GM21619 (cell line): ENCODE data around the gene OR2D3.
"Not testable (repeated sequence)": the region's sequence is repeated elsewhere in the genome, so short reads cannot be mapped to it uniquely, and the experiment has no call there.

Experiments used
- ATAC-seq: cut with Tn5 transposase; IDR thresholded peaks from one replicate; pipeline ENCODE4 v1.9.1; 2021; ENCODE audit not compliant: unreplicated experiment

OR2D3 gene, protein sequence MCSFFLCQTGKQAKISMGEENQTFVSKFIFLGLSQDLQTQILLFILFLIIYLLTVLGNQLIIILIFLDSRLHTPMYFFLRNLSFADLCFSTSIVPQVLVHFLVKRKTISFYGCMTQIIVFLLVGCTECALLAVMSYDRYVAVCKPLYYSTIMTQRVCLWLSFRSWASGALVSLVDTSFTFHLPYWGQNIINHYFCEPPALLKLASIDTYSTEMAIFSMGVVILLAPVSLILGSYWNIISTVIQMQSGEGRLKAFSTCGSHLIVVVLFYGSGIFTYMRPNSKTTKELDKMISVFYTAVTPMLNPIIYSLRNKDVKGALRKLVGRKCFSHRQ

DNA sequence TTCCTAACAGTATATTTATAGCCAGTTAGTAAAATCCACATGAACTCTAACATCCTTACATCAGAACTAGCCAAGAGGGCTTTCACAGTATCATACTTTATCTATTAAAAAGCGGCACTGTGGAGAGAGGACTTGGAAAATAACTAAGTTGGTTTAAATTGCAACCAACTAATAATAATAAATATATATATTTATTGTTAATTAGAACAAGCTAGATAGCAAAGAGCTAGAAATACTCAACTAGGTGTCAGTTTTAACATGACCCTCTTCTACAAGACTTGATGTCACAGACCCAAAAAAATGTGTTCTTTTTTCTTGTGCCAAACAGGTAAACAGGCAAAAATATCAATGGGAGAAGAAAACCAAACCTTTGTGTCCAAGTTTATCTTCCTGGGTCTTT lies at the start of gene OR2D3:
Gene OR2D3 (plus strand): TSS at position 301 of the 400 bp plus-strand sequence. CDS start 0 bp downstream, at position 301.
- ATAC-seq, result no peak

DNA sequence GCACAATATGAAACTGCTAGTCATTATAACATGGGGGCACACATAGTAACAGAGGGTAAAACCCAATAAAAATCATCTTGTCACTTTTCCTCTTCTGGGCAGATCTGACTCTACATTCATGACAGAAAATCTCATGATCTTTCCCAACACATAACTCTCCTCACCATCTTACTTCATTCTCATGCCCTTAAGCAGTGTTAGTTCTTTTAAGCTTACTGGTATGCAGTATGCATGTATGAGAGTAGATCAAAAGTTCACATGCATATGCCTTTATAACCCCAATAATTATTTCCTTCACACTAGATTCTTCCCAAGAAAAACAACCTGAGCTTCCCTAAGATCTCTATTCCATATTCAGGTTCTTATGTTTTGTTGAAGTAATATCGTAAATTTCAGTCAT lies 49.5 kb upstream of the OR2D3 start:
- ATAC-seq, result no peak

DNA sequence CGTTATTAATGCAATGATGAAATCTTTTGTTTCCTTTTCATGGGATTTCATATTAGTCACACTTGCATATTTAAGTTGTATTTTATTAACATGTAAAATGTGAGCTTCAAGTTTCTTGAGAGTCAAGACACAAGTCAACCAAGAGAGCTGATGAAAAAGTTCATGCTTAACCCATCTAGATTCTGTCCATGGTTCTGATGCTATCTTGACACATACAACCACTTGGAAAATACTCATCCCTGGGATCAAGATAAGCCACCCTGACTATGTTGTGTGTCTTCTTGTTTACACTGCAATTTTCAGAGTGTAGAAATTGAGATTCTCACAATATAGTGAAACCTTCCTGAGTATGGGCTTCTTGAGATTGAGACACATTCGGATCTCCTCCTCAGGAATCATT lies 45.0 kb upstream of the OR2D3 start:
- no peak for ATAC-seq

DNA sequence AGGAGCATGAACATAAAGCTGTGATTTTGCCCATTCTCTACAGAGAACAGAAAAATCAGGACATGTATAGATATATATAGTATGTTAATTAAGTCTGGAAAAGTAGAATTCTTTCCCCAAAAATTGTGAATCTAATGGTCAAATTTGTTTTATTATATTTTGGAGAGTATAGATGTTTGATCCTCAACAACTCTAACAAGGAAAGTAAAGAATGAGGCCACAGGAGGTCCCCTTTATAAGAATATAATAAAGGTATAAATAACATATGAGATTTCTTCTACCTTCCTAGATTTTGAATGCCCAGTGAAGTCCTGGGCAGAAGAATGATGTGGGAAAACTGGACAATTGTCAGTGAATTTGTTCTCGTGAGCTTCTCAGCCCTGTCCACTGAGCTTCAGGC lies 44.5 kb upstream of the OR2D3 start, which contains the start of gene OR10A4:
Gene OR10A4 (plus strand): TSS at position 301 of the 400 bp plus-strand sequence. CDS start 23 bp downstream, at position 324.
- ATAC-seq, result no peak

DNA sequence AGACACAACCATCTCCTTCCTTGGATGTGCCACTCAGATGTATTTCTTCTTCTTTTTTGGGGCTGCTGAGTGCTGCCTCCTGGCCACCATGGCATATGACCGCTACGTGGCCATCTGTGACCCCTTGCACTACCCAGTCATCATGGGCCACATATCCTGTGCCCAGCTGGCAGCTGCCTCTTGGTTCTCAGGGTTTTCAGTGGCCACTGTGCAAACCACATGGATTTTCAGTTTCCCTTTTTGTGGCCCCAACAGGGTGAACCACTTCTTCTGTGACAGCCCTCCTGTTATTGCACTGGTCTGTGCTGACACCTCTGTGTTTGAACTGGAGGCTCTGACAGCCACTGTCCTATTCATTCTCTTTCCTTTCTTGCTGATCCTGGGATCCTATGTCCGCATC lies 43.9 kb upstream of the OR2D3 start:
- no peak for ATAC-seq

DNA sequence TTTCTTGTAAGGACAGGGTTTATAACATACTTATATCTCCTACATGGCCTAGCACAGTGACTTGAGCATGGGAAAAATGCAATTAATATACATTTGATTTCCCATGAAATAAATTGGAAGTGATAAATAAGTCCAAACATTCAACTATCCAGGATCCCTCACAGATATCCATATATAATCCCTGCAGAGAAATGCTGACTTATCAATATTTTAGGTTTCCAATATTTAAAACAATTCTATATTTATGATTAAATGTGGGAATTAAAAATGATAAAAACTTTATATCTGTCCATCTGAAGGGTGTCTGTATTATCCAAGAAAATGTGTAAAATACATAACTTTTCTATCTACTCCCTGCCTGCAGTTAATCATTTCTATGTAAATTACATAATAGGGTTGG lies 38.1 kb upstream of the OR2D3 start:
- no peak for ATAC-seq

DNA sequence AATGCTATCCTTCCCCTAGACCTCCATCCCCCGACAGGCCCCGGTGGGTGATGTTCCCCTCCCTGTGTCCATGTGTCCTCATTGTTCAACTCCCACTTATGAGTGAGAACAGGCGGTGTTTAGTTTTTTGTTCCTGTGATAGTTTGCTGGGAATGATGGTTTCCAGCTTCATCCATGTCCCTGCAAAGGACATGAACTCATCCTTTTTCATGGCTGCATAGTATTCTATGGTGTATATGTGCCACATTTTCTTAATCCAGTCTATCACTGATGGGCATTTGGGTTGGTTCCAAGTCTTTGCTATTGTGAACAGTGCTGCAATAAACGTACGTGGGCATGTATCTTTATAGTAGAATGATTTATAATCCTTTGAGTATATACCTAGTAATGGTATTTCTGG lies 33.1 kb upstream of the OR2D3 start:
- not testable (repeated sequence) for ATAC-seq

DNA sequence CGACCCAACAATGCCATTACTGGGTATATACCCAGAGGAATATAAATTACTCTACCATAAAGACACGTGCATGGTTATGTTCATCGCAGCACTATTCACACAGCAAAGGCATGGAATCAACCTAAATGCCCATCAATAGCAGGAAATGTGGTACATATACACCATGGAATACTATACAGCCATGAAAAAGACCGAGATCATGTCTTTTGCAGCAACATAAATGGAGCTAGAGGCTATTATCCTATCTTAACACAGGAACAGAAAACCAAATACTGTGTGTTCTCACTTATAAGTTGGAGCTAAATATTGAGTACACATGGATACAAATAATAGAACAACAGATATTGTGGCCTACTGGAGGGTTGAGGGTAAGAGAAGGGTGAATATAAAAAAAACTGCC lies 32.0 kb upstream of the OR2D3 start:
- no peak for ATAC-seq

DNA sequence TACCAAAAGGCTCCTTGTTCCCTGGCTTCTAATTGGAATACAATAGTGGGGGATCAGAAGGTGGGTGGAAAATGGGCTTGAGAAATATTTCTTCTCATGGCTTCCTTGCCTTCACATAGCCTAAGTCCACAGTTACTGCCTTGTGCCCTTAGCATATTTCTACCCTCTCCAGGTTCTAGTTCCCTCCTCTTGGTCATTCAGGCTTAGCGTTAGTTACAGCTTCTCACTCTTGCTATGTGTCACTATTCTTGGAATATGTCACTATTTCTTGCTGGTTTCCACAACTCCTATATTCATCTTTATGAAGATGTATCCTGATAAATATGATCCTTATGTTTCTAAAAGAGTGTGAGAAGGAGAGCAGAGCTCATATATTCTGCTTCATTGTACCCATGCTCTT lies 31.0 kb upstream of the OR2D3 start:
- ATAC-seq, result no peak

DNA sequence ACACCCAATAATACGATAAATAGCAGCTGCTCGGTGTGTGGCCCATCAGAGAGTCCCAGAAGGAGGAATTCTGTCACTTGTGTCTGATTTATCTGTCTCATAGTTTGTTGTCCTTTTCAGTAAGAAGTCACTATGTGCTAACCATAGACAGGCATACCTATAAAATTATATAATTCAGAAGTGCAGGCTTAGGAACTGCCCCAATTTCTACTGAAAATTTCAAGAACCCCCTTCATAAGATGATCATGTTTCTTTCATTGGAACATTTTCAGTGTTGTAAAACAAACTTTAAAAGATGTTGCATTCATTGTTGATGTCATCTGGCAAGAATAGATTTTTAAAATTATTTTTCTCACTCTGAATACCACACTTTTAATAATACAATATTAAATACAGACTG lies 28.4 kb upstream of the OR2D3 start, which contains the start of gene OR2D2:
Gene OR2D2 (minus strand): TSS at position 101 of the 400 bp plus-strand sequence. CDS start 0 bp downstream, at position 101.
- no peak for ATAC-seq

DNA sequence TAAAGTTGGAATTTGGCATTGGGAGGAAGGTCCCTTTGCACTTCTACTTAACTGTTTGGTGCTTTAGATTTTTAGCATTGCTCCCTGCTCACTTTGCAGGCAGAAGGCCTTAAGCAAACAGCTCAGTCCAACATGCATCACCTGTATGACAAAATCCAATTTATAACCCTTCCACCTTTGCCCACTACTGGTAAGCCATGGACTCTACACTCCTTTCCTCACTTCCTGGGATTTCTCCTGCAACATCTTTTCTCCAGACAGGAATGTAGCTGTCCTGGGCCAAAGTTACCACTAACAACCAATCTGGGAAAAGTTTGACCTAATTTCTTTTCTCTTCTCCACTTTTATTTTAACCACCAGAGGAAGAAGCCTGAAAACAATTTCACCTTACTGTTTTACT lies 26.7 kb upstream of the OR2D3 start:
- ATAC-seq, result no peak

DNA sequence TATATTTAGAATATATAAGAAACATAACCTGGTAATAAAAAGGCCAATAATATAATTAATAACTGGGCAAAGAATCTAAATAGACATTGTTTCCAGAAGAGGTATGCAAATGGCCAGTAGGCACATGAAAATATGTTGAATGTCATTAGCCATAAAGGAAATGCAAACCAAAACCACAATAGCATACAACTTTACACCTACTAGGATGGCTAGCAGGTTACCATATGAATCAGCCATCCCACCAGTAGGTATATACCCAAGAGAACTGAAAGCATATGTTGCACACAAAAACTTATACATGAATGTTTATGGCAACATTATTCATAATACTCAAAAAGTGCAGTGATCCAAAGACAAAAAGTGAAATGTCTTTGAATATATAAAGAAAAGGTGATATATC lies 25.8 kb upstream of the OR2D3 start:
- peak; percentile 80 for ATAC-seq

DNA sequence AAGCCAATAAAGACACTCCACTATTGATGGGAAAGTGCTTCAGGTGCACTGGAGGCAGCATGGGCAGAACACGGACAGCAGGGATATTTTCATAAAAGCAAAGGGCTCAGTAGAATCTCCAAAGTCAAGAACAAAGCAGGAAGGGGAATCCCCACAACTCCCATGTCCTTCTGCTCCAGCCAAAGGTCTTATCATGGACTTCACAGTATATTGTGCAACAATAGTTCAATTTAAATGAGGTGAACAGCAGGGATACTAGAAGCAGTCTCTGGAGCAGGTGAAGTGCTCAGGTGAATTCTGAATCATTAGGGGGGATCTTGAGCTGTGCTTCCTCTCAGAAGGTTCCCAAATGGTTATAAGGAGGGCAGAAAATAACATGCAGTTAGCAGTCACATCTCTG lies 21.9 kb upstream of the OR2D3 start:
- ATAC-seq, result no peak

DNA sequence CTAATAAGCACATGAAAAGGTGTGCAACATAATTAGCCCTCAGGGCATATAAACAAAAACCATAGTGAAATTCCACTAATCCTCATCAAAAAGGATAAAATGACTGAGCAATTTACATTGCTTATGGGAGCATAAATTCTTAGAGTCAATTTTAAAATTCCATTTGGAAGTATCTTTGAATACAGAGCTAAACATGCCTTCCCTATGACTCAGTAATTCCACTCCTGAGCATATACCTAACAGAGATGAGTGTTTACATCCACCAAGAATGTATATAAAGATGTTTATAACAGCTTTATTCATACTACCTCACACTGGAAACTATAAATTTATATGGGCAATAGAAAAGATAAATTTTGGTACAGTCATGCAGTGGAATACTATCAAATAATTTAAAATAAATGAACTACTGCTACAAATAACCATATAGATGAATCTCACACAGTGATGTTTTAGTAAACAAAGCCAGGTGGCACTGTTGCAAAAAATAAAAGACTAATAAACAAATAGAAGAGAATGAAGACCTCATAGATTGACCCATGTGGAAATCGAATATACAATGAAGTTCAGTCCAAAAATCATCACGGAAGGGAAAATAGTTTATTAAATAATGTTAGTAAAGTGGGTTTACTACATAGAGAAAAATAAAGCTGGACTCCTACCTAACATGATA lies 20.3 kb upstream of the OR2D3 start:
- no peak for ATAC-seq

DNA sequence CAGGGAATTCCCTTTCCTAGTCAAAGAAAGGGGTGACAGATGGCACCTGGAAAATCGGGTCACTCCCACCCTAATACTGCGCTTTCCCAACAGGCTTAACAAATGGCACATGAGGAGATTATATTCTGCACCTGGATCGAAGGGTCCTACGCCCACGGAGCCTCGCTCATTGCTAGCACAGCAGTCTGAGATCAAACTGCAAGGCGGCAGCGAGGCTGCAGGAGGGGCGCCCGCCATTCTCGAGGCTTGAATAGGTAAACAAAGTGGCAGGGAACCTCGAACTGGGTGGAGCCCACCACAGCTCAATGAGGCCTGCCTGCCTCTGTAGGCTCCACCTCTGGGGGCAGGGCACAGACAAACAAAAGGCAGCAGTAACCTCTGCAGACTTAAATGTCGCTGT lies 16.0 kb upstream of the OR2D3 start:
- ATAC-seq, result not testable (repeated sequence)

DNA sequence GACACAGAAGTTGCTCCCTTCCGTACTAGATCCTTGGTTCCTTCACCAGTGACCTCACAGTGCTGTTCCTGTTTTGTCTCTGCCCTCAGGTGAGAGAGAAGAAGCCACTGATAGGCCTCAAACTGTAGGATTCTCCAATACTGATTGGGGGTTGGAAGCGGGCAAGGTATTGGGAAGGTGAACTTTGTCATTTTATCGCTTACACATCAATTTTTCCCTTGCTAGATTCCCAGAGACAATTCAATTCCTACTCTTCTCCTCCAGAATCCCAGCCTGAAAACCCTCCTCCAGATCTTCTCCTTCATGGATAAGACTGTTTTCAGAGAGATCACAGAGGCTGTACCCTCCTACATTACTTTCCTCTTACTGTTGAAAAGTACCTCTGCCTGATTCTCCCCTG lies 9.4 kb upstream of the OR2D3 start:
- no peak for ATAC-seq

DNA sequence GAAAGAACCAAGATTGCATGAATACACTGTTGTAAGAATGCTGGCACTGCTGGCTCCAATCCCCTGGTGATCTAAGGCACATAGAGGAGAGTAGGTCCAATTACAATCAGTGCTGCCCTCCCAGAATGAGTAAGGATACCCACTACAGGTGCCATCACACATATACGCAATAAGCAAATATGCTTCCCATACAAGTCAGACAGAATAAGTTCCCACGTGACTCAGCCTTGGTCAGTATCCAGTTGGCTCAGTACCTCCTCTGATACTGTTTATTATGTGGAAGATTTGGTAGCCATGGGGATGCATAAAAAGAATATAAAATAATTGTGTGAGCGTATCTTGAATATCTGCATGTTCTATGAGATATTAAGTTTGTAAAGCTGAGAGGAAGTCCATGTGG lies 8.9 kb upstream of the OR2D3 start:
- no peak for ATAC-seq

DNA sequence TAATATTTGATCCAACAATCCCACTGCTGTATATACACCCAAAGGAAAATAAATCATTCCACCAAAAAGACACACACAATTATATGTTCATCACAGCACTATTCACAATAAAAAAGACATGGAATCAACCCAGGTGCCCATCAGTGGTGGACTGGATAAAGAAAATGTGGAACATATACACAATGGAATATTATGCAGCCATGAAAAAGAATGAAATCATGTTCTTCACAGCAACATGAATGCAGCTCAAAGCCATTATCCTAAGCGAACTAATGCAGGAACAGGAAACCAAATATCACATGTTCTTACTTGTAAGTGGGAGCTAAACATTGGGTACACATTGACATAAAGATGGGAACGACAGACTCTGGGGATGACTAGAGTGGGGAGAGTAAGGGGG lies 1.1 kb upstream of the OR2D3 start:
- ATAC-seq, result no peak

DNA sequence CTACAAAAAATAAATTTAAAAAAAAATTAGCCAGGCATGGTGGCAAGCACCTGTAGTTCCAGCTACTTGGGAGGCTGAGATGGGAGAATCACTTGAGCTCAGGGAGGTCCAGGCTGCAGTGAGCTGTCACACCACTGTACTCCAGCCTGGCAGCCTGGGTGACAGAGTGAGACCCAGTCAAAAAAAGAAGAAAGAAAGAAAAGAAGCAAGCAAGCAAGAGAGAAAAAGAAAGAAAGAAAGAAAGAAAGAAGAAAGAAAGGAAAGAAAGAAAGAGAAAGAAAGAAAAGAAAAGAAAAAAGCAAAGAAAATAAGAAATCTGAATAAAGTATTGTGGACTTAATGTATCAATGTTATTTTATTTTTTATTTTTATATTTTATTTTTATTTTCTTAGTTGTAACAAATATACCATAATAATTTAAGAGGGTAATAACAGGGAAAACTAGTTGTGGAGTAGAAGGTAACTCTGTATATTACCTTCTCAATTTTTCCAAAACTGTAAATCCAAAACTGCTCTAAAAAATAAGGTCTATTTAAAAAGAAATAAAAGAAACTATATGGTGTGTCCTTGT lies 4.3 kb downstream of the OR2D3 start:
- no peak for ATAC-seq

DNA sequence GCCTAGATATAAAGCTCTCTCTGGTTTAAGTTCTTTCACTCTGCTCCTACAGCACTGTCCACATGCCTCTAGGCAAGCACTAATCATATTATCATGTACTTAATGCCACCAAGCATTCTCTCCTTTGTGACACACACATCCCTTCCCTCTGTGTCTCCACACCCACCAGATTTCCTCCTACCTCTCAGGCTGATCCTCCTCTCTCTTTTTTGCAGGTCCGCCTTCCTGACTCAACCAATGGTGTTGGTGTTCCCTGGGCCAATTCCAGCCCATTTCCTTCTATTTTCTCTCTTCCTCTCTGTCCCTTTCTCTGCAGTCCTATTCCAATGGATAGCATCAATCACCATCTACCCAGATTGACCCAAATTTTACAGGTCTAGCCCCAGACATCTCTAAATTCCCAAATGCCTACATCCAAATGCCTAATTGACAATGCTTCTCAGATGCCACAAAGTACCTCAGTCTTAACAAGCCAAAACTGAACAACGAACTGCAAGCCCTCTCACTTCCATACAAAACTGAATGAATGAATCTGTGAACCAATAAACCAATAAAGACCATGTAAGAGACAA lies 4.9 kb downstream of the OR2D3 start:
- peak; percentile 4 for ATAC-seq

DNA sequence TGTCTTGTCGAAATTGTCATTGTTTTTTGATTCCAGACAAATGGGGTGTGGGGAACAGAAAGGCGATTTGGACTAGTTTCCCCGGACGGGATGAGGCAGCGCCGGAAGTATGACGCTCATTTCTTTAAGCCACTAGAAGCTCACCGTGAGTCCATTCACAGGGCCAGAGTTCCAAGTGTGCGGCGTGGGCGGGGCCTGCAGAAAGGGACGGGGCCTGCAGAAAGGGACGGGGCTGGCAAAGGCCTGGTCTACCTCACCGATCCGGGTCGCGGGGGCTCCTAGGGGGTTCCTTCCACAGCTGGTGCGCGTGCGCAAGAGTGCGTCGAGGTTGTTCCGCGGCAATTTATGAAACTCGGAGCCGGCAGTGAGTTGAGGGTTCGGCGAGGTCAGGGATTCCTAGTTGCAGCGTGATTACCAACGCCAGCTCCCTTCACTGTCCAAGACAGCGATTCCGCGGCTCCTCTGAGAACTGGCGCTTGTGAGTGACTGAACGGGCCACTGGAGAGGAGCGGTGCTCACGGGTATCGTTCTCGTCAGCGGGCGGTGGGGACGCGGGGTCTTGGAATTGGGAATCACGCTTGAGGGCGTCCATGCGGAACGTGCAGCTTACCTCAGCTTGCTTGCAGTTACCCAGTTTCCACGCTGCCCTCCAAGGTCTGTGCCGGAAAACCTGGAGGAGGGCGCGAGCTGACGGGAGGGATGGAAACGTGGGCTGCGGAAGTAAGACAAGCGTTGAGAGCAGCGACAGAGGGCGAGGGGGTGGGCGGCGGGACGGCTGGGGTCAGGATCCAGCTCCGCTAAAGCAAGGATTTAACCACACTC lies 5.6 kb downstream of the OR2D3 start, which contains the start of gene ZNF215:
Gene ZNF215 (plus strand): TSS at position 219 of the 822 bp plus-strand sequence. CDS start 5,847 bp downstream, outside the sequence.
- ATAC-seq, result peak; percentile 72
